B cell (primary cell): ENCODE measurements around the gene CHD9NB. TPM values are rescaled to one million over a fixed set of nuclear protein-coding genes. Genes with fewer than 3 reads are reported as not detected.

Experiments
- ATAC-seq: fragments of 200-7000 bp; cut with Tn5 transposase; one replicate; pipeline ENCODE4 v1.10.0; 2021; ENCODE audit warnings: low read depth, mild to moderate bottlenecking, moderate number of reproducible peaks, moderate library complexity
- CTCF ChIA-PET: fragments of 350-600 bp; sonication (Branson Sonifier 250); formaldehyde crosslinking; loops from one replicate; lab custom pipeline; 2021; ENCODE audit warnings: antibody characterized with exemption, inconsistent platforms; lab: Charles Lee
- POLR2A ChIA-PET: fragments of 350-600 bp; sonication (Branson Sonifier 250); formaldehyde crosslinking; loops from one replicate; lab custom pipeline; 2021; ENCODE audit warnings: antibody characterized with exemption; lab: Charles Lee
- DNase-seq: peaks from one replicate; pipeline ENCODE4 v3.0.0; 2013
- H2AFZ ChIP-seq: 2 replicates; pipeline ENCODE4 v1.6.1; 2012; ENCODE audit warnings: mild to moderate bottlenecking, low read depth, low read length; ENCODE audit not compliant: insufficient read depth, poor library complexity, severe bottlenecking
- H3K27ac ChIP-seq, 2 donors: 1 replicate in 1 of 2; 2 replicates in 1 of 2; pipeline ENCODE4 v1.5.1; 2012 to 2013; ENCODE audit warnings: low read length in 2 of 2, mild to moderate bottlenecking in 2 of 2, moderate library complexity in 1 of 2
- H3K27me3 ChIP-seq, 4 experiments: fragments of 200-600 bp in 1 of 4; sonication (generic) in 1 of 4; replicated peaks in 1 of 4; 1 replicate in 2 of 4; 2 replicates in 2 of 4; pipeline versions ENCODE4 v1.6.1 to v1.7.0; 2013 to 2016; ENCODE audit warnings: low read length in 3 of 4, mild to moderate bottlenecking in 2 of 4, mixed read lengths in 1 of 4, moderate library complexity in 1 of 4; ENCODE audit not compliant: insufficient read depth in 4 of 4, control insufficient read depth in 3 of 4; ENCODE audit errors: control extremely low read depth in 1 of 4
- H3K36me3 ChIP-seq, 2 experiments: replicated peaks in 1 of 2; 1 replicate in 1 of 2; 2 replicates in 1 of 2; pipeline versions ENCODE4 v1.6.1 to v1.7.1; 2013; ENCODE audit warnings: low read length in 1 of 2; ENCODE audit not compliant: insufficient read depth in 2 of 2, control insufficient read depth in 1 of 2; ENCODE audit errors: control extremely low read depth in 1 of 2, extremely low read depth in 1 of 2
- H3K4me1 ChIP-seq, 2 donors: fragments of 200-600 bp in 1 of 2; sonication (generic) in 1 of 2; 1 replicate in 1 of 2; 2 replicates in 1 of 2; pipeline versions ENCODE4 v1.5.1 to v1.6.1; 2013 to 2017; ENCODE audit warnings: low read length in 2 of 2; ENCODE audit not compliant: control insufficient read depth in 2 of 2, insufficient read depth in 2 of 2
- H3K4me2 ChIP-seq: replicated peaks from 2 replicates; pipeline ENCODE3; 2012; ENCODE audit warnings: mild to moderate bottlenecking, low read depth, low read length; ENCODE audit not compliant: poor library complexity, severe bottlenecking
- H3K4me3 ChIP-seq, 5 experiments: fragments of 200-600 bp in 1 of 5; sonication (generic) in 1 of 5; 1 replicate in 3 of 5; 2 replicates in 2 of 5; pipeline versions ENCODE4 v1.5.1 to v1.7.0; 2011 to 2016; ENCODE audit warnings: low read length in 4 of 5, mild to moderate bottlenecking in 4 of 5, low read depth in 2 of 5, control low read depth in 1 of 5, moderate library complexity in 1 of 5; ENCODE audit not compliant: insufficient read depth in 1 of 5; ENCODE audit errors: control extremely low read depth in 1 of 5, extremely low read depth in 1 of 5
- H3K79me2 ChIP-seq: fragments of 200-600 bp; sonication (generic); one replicate; pipeline ENCODE4 v1.6.0; 2016; ENCODE audit warnings: low read length; ENCODE audit not compliant: control insufficient read depth, insufficient read depth
- H3K9ac ChIP-seq: fragments of 200-600 bp; sonication (generic); 2 replicates; pipeline ENCODE4 v1.6.1; 2017; ENCODE audit warnings: mild to moderate bottlenecking, low read length, moderate library complexity
- H3K9me3 ChIP-seq, 3 donors: one replicate each; pipeline versions ENCODE4 v1.6.1 to v1.7.1; 2013; ENCODE audit warnings: low read length in 2 of 3; ENCODE audit not compliant: control insufficient read depth in 2 of 3, insufficient read depth in 1 of 3; ENCODE audit errors: control extremely low read depth in 1 of 3
- H4K20me1 ChIP-seq: 2 replicates; pipeline ENCODE4 v1.6.0; 2012; ENCODE audit warnings: mild to moderate bottlenecking, low read length; ENCODE audit not compliant: insufficient read depth, control insufficient read depth, poor library complexity, severe bottlenecking
- H3K27ac Mint-ChIP-seq: one replicate; pipeline ENCODE4 v1.8.0; 2021; ENCODE audit warnings: mixed read lengths
- H3K27me3 Mint-ChIP-seq: one replicate; pipeline ENCODE4 v1.8.0; 2021; ENCODE audit warnings: mixed read lengths
- H3K4me1 Mint-ChIP-seq: one replicate; pipeline ENCODE4 v1.8.0; 2021; ENCODE audit warnings: mixed read lengths
- H3K4me3 Mint-ChIP-seq: one replicate; pipeline ENCODE4 v1.8.0; 2021; ENCODE audit warnings: mixed read lengths
- H3K9me3 Mint-ChIP-seq: one replicate; pipeline ENCODE4 v1.8.0; 2022; ENCODE audit warnings: mixed read lengths; ENCODE audit not compliant: insufficient read depth
- EZH2 ChIP-seq: IDR thresholded peaks from 2 replicates; pipeline ENCODE4 v1.6.1; 2012; ENCODE audit warnings: borderline replicate concordance, low read depth, mild to moderate bottlenecking, moderate library complexity, low read length; ENCODE audit not compliant: insufficient read depth, poor library complexity, severe bottlenecking
- WGBS: methylation state at CpG from one replicate; pipeline ENCODE4 v1.1.5; 2013; ENCODE audit warnings: missing lambda C conversion rate; ENCODE audit not compliant: insufficient coverage; 5-methylcytosine and 5-hydroxymethylcytosine counted together
- intact Hi-C: fragments of 100-400 bp; cut with micrococcal nuclease; formaldehyde crosslinking; loops from one replicate; pipeline ENCODE4 v1.10.0; 2022
- polyA plus RNA-seq: library from polyadenylated mRNA; depleted of rRNA; stranded (reverse); fragments of >200 nt; gene quantifications from 2 replicates; pipeline ENCODE4 v1.2.3, GENCODE V29; 2012
- total RNA-seq, 2 donors: library from RNA; stranded (reverse); fragments of 120-200 nt in 1 of 2; gene quantifications; 1 replicate in 1 of 2; 2 replicates in 1 of 2; pipeline versions ENCODE4 v1.2.3 to v1.2.4, GENCODE V29; 2013 to 2022
- TF ChIP-seq, protein P1 (sequence below): fragments of 200-600 bp; IDR thresholded peaks from one replicate; pipeline ENCODE4 v1.8.0; 2022; ENCODE audit warnings: antibody characterized with exemption, mild to moderate bottlenecking

CHD9NB gene
- total and polyA plus RNA-seq, 2 donors (not counting 1 experiment from before 2014, with no cell fraction given) = not detected

DNA sequence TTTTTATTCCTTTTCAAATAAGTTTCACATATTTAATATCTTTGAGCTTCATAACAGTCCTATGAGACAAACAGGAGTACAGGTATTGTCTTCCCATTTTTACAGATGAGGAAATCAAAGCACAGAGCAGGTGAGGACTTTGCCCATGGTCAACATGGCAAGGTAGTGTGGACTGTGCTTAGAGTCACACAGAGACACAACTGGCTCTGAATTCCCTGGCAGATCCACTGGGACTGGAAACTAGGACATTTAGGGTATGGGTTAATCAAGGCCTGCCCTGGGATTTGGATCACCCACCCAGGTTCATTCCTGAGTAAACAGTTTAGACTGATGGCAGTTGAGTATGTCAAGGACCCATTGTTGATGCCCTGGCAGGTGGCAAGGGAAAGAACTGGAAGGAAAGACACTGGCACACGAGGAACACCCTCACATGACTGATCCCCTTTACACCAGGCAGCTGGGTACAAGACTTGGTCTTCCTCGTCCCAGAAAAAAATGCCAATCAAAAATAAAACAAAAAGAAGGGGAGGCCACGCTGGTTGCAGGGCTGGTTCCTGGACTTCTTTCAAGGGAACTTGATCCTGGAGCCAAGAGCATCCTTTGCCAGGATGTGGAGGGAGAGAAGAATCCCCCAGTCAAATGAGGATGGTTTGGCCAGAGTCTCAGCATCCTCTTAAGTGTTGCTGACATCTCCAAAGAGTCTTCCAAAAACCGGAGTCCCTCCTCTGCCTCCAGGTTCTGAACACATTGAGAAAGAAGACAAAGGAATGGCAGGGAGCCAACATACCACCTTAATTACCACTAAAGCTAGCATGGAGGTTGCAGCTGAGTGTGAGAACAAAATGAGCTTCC, 37.0 kb upstream of the CHD9NB start:
- Histone ChIP-seq H2AFZ (no peak overlapping the region), H3K4me3 (no peak overlapping the region), H3K4me2 (peak overlapping the region; percentile 68), H3K36me3 (peaks cover 0 to 2% of the 10 kb centered on the region in 2 experiments), H3K4me1 (peaks cover 52 to 59% of the 10 kb centered on the region in 2 donors), H3K79me2 (peaks cover 75% of the 10 kb centered on the region), H3K27me3 (no peaks in the 10 kb centered on the region), H3K27ac (peak overlapping the region in 1 of 2 donors; percentile 61), H3K9me3 (no peaks in the 10 kb centered on the region), H3K9ac (peak overlapping the region; percentile 33), H4K20me1 (no peaks in the 10 kb centered on the region)
- whole genome bisulfite sequencing = no CpG with 5 or more reads among the region's 4 CpGs
- peaks cover 59% of the 10 kb centered on the region for H3K4me1 Mint-ChIP-seq
- ChIA-PET POLR2A (no interaction called here), CTCF (interaction anchor here (1.5 kb wide), 1 partner anchor 34 kb away, joined by 4 read pairs; no protein-coding TSS in a partner anchor)
- H3K4me3 Mint-ChIP-seq = peak overlapping the region; percentile 79
- TF ChIP-seq EZH2 = no peak
- TF ChIP-seq, protein P1, sequence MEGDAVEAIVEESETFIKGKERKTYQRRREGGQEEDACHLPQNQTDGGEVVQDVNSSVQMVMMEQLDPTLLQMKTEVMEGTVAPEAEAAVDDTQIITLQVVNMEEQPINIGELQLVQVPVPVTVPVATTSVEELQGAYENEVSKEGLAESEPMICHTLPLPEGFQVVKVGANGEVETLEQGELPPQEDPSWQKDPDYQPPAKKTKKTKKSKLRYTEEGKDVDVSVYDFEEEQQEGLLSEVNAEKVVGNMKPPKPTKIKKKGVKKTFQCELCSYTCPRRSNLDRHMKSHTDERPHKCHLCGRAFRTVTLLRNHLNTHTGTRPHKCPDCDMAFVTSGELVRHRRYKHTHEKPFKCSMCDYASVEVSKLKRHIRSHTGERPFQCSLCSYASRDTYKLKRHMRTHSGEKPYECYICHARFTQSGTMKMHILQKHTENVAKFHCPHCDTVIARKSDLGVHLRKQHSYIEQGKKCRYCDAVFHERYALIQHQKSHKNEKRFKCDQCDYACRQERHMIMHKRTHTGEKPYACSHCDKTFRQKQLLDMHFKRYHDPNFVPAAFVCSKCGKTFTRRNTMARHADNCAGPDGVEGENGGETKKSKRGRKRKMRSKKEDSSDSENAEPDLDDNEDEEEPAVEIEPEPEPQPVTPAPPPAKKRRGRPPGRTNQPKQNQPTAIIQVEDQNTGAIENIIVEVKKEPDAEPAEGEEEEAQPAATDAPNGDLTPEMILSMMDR = no peak
- ATAC-seq (no peak), DNase-seq (no peak)
- intact Hi-C loops = no loop called here
- H3K9me3 Mint-ChIP-seq = no peaks in the 10 kb centered on the region
- no peaks in the 10 kb centered on the region for H3K27me3 Mint-ChIP-seq
- peak overlapping the region; percentile 89 for H3K27ac Mint-ChIP-seq

DNA sequence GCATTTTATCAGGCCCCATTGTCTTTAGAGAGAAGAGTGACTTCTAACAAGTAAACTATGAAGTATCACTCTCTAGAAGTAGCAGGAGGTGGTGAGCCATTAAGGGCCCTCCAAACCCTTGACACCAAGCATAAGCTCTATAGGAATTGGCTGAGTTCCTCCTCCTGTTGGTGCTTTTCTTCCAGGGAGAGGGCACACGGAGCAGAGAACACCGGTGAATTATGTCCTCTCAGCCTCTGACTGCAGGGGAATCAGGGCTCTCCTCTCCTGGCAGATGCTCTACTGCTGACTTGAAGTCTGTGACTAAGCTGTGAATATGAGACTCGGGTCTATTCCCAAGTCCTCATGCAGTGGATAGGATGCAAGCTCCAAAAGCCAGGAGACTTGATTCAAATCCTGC, 34.4 kb upstream of the CHD9NB start:
- no peak for DNase-seq
- H3K4me3 ChIP-seq = no peak overlapping the region
- no peak overlapping the region for H2AFZ ChIP-seq
- POLR2A ChIA-PET = no interaction called here
- H3K9me3 Mint-ChIP-seq = no peaks in the 10 kb centered on the region
- H3K4me2 ChIP-seq = no peak overlapping the region
- H3K27ac ChIP-seq = no peak overlapping the region
- no peak overlapping the region for H3K4me3 Mint-ChIP-seq
- H3K27me3 ChIP-seq = no peaks in the 10 kb centered on the region
- no peaks in the 10 kb centered on the region for H3K27me3 Mint-ChIP-seq
- H3K4me1 Mint-ChIP-seq = peaks cover 44% of the 10 kb centered on the region
- H3K79me2 ChIP-seq = peaks cover 86% of the 10 kb centered on the region
- peaks cover 3 to 8% of the 10 kb centered on the region in 2 experiments for H3K36me3 ChIP-seq
- no peaks in the 10 kb centered on the region for H3K9me3 ChIP-seq
- H3K27ac Mint-ChIP-seq = no peak overlapping the region
- TF ChIP-seq, protein P1 = no peak
- TF ChIP-seq EZH2 = no peak
- WGBS = 100% methylated on average over 3 of the region's 3 CpGs
- no peak for ATAC-seq
- H3K9ac ChIP-seq = no peak overlapping the region
- intact Hi-C loops = no loop called here
- H3K4me1 ChIP-seq = peaks cover 30 to 34% of the 10 kb centered on the region in 2 donors
- peaks cover 4% of the 10 kb centered on the region for H4K20me1 ChIP-seq
- CTCF ChIA-PET = interaction anchor here (0.8 to 2.7 kb wide), 3 partner anchors 25 to 36 kb away, joined by 3 to 8 read pairs (median 4); partner anchors contain the start of gene CHD9
